H1 (cell line): Measurements from ENCODE around the gene STAU1. TPM values are rescaled to one million over a fixed set of nuclear protein-coding genes. Genes with fewer than 3 reads are reported as not detected.

Experiments
- CTCF ChIA-PET: fragments of 300-600 bp; sonication (Branson Sonifier 250); formaldehyde crosslinking; loops from one replicate; lab custom pipeline; 2021; ENCODE audit not compliant: partially characterized antibody; lab: Charles Lee
- POLR2A ChIA-PET: fragments of 300-600 bp; sonication (Branson Sonifier 250); formaldehyde crosslinking; loops from one replicate; lab custom pipeline; 2021; ENCODE audit warnings: inconsistent platforms; ENCODE audit not compliant: partially characterized antibody; lab: Charles Lee
- DNase-seq, 2 experiments: peaks; one replicate each; pipeline versions ENCODE4 v3.0.0 to v3.0.0-alpha.2; 2010 to 2022; ENCODE audit warnings: low spot score in 2 of 2, low read depth in 1 of 2, mixed read lengths in 1 of 2
- FAIRE-seq: peaks from 2 replicates; lab custom pipeline; 2011; peaks lifted over from hg19 to GRCh38; lab: Jason Lieb, UNC
- H2AFZ ChIP-seq: 2 replicates; pipeline ENCODE4 v1.8.1; 2012; ENCODE audit warnings: low read length, inconsistent platforms
- H2AK5ac ChIP-seq: 2 replicates; pipeline ENCODE4 v1.6.1; 2013; ENCODE audit warnings: low read depth, low read length
- H2BK120ac ChIP-seq: replicated peaks from 2 replicates; pipeline ENCODE3; 2013; ENCODE audit warnings: low read depth, low read length, inconsistent platforms
- H2BK12ac ChIP-seq: 2 replicates; pipeline ENCODE4 v1.6.1; 2013; ENCODE audit warnings: low read depth, low read length
- H2BK15ac ChIP-seq: 2 replicates; pipeline ENCODE4 v1.6.1; 2013; ENCODE audit warnings: low read length
- H2BK20ac ChIP-seq: 2 replicates; pipeline ENCODE4 v1.6.1; 2013; ENCODE audit warnings: low read length
- H2BK5ac ChIP-seq: 2 replicates; pipeline ENCODE4 v1.6.1; 2013; ENCODE audit warnings: low read depth, low read length
- H3K14ac ChIP-seq: 2 replicates; pipeline ENCODE4 v1.6.1; 2013; ENCODE audit warnings: inconsistent platforms; ENCODE audit not compliant: insufficient read length
- H3K18ac ChIP-seq: 2 replicates; pipeline ENCODE4 v1.6.1; 2013; ENCODE audit warnings: low read length; ENCODE audit errors: extremely low read depth
- H3K23ac ChIP-seq: 2 replicates; pipeline ENCODE4 v1.6.1; 2013; ENCODE audit warnings: inconsistent platforms; ENCODE audit not compliant: insufficient read length
- H3K23me2 ChIP-seq: 2 replicates; pipeline ENCODE4 v1.6.1; 2013; ENCODE audit warnings: low read depth, low read length
- H3K27ac ChIP-seq: 2 replicates; pipeline ENCODE4 v1.6.1; 2011; ENCODE audit warnings: low read depth, low read length, inconsistent platforms
- H3K27me3 ChIP-seq, 4 experiments: replicated peaks in 1 of 4; 1 replicate in 1 of 4; 2 replicates in 3 of 4; pipeline versions ENCODE4 v1.6.1 to v1.8.1; 2011 to 2013; ENCODE audit warnings: low read length in 3 of 4, mild to moderate bottlenecking in 3 of 4, inconsistent platforms in 2 of 4, mixed read lengths in 2 of 4, moderate library complexity in 1 of 4; ENCODE audit not compliant: control insufficient read depth in 3 of 4, insufficient read depth in 3 of 4; ENCODE audit errors: extremely low read depth in 1 of 4
- H3K36me3 ChIP-seq, 4 experiments: 2 replicates each; pipeline versions ENCODE4 v1.6.1 to v1.8.1; 2011 to 2013; ENCODE audit warnings: mild to moderate bottlenecking in 4 of 4, low read length in 3 of 4, moderate library complexity in 2 of 4, control low read depth in 1 of 4, inconsistent platforms in 1 of 4; ENCODE audit not compliant: insufficient read depth in 4 of 4, control insufficient read depth in 2 of 4
- H3K4ac ChIP-seq: replicated peaks from 2 replicates; pipeline ENCODE3; 2013; ENCODE audit warnings: low read length, low read depth, mixed read lengths, inconsistent platforms; ENCODE audit not compliant: insufficient read length
- H3K4me1 ChIP-seq, 4 experiments: replicated peaks in 1 of 4; 1 replicate in 1 of 4; 2 replicates in 3 of 4; pipeline versions ENCODE4 v1.6.1 to v1.8.1; 2011 to 2013; ENCODE audit warnings: low read length in 3 of 4, inconsistent platforms in 2 of 4, mixed read lengths in 1 of 4; ENCODE audit not compliant: insufficient read depth in 4 of 4, control insufficient read depth in 3 of 4
- H3K4me2 ChIP-seq, 2 experiments: 2 replicates each; pipeline versions ENCODE4 v1.6.1 to v1.8.1; 2011 to 2013; ENCODE audit warnings: low read depth in 2 of 2, low read length in 2 of 2, control low read depth in 1 of 2, inconsistent platforms in 1 of 2, mild to moderate bottlenecking in 1 of 2; ENCODE audit not compliant: insufficient read depth in 1 of 2
- H3K4me3 ChIP-seq, 4 experiments: fragments of 200-600, 300-600 bp in 1 of 4; sonication (generic), shearing (Covaris generic), sonication (Bioruptor Twin) in 1 of 4; 2 replicates each; pipeline versions ENCODE4 v1.5.1 to v1.8.1; 2011 to 2016; ENCODE audit warnings: low read length in 4 of 4, low read depth in 3 of 4, control low read depth in 2 of 4, inconsistent platforms in 2 of 4, mild to moderate bottlenecking in 2 of 4, mixed read lengths in 1 of 4, moderate library complexity in 1 of 4; ENCODE audit not compliant: insufficient read depth in 2 of 4; ENCODE audit errors: extremely low read depth in 1 of 4
- H3K56ac ChIP-seq: replicated peaks from 2 replicates; pipeline ENCODE3; 2013; ENCODE audit warnings: low read depth, mild to moderate bottlenecking, mixed read lengths, low read length, inconsistent platforms; ENCODE audit not compliant: insufficient read length
- H3K79me1 ChIP-seq: 2 replicates; pipeline ENCODE4 v1.6.1; 2013; ENCODE audit warnings: low read depth, low read length, control low read depth
- H3K79me2 ChIP-seq, 2 experiments: 2 replicates each; pipeline versions ENCODE4 v1.6.1 to v1.8.1; 2012 to 2013; ENCODE audit warnings: low read length in 2 of 2, mild to moderate bottlenecking in 2 of 2, inconsistent platforms in 1 of 2; ENCODE audit not compliant: insufficient read depth in 2 of 2, control insufficient read depth in 1 of 2
- H3K9ac ChIP-seq, 4 experiments: replicated peaks in 1 of 4; 1 replicate in 1 of 4; 2 replicates in 3 of 4; pipeline versions ENCODE4 v1.6.1 to v1.8.1; 2011 to 2013; ENCODE audit warnings: low read depth in 3 of 4, low read length in 3 of 4, control low read depth in 2 of 4, mild to moderate bottlenecking in 2 of 4, moderate library complexity in 2 of 4, inconsistent platforms in 1 of 4; ENCODE audit errors: extremely low read depth in 1 of 4
- H3K9me3 ChIP-seq, 2 experiments: 2 replicates each; pipeline versions ENCODE4 v1.6.1 to v1.8.1; 2012 to 2013; ENCODE audit warnings: mild to moderate bottlenecking in 2 of 2, moderate library complexity in 2 of 2, control low read depth in 1 of 2, inconsistent platforms in 1 of 2, low read depth in 1 of 2, low read length in 1 of 2, mixed read lengths in 1 of 2; ENCODE audit not compliant: insufficient read depth in 2 of 2
- H4K20me1 ChIP-seq, 2 experiments: replicated peaks in 1 of 2; 2 replicates each; pipeline versions ENCODE3 to v1.8.1; 2011 to 2013; ENCODE audit warnings: inconsistent platforms in 2 of 2, low read length in 2 of 2, mild to moderate bottlenecking in 1 of 2; ENCODE audit not compliant: insufficient read depth in 2 of 2, control insufficient read depth in 1 of 2
- H4K5ac ChIP-seq: 2 replicates; pipeline ENCODE4 v1.6.1; 2013; ENCODE audit warnings: low read length, low read depth, mixed read lengths, inconsistent platforms; ENCODE audit not compliant: insufficient read length
- H4K8ac ChIP-seq: 2 replicates; pipeline ENCODE4 v1.8.0; 2013; ENCODE audit warnings: mild to moderate bottlenecking, moderate library complexity, low read length, inconsistent platforms; ENCODE audit not compliant: insufficient read depth; ENCODE audit errors: extremely low read depth
- H4K91ac ChIP-seq: replicated peaks from 2 replicates; pipeline ENCODE3; 2013; ENCODE audit warnings: low read length, mixed read lengths, inconsistent platforms; ENCODE audit not compliant: insufficient read length
- USF2 ChIP-seq: IDR thresholded peaks from 2 replicates; pipeline ENCODE4 v1.6.1; 2011; ENCODE audit warnings: low read length, improper control_type of control experiment
- WGBS, 2 experiments: shearing (Covaris generic) in 1 of 2; methylation state at CpG; one replicate each; pipeline versions ENCODE4 v1.1.6 to v1.1.7; 2013 to 2015; ENCODE audit warnings: low lambda C conversion rate in 2 of 2, mixed read lengths in 2 of 2, inconsistent platforms in 1 of 2, low coverage in 1 of 2, missing lambda C conversion rate in 1 of 2; ENCODE audit not compliant: insufficient replicate concordance in 2 of 2, insufficient coverage in 1 of 2, insufficient read length in 1 of 2; ENCODE audit errors: extremely low coverage in 1 of 2, missing lambda C conversion rate in 1 of 2; 5-methylcytosine and 5-hydroxymethylcytosine counted together
- polyA plus RNA-seq, 7 experiments: library from polyadenylated mRNA; depleted of rRNA in 3 of 7; stranded (reverse) in 5 of 7; unstranded in 2 of 7; fragments of >200 nt in 5 of 7; fragments of 200-250 nt in 2 of 7; gene quantifications; 1 replicate in 5 of 7; 2 replicates in 1 of 7; 4 replicates in 1 of 7; pipeline versions ENCODE4 v1.2.1 to v1.2.3, GENCODE V29; 2011 to 2013; ENCODE audit warnings: missing spikeins in 2 of 7, mixed read lengths in 2 of 7
- total RNA-seq: library from RNA; stranded (reverse); fragmentation: NEBNext Ultra II Directional; extraction: Animal tissue kit (Norgen Biotek cat#: 25700); gene quantifications from 2 replicates; pipeline ENCODE4 v1.2.1, GENCODE V29; 2021

Gene STAU1
- total and polyA plus RNA-seq, 2 of the 8 experiments (the other 6 are each of a cell fraction or from before 2014, with no cell fraction given), result 41.4 to 107 TPM

GRCh38 chr20:49078310-49078709, 109.8 kb downstream of the STAU1 start:
- no peak overlapping the region for H3K4me2 ChIP-seq
- DNase-seq, result no peak
- H2BK20ac ChIP-seq, result no peak overlapping the region
- no peak overlapping the region for H3K56ac ChIP-seq
- no peaks in the 10 kb centered on the region for H3K4me1 ChIP-seq
- H3K18ac ChIP-seq, result no peak overlapping the region
- H2BK120ac ChIP-seq, result no peak overlapping the region
- POLR2A ChIA-PET, result interaction anchor here (0.7 to 2.0 kb wide), 7 partner anchors 8 to 42 kb away, joined by 3 to 5 read pairs (median 3); no protein-coding TSS in a partner anchor
- no peak overlapping the region for H2AK5ac ChIP-seq
- H3K14ac ChIP-seq, result no peak overlapping the region
- 91% methylated on average over 3 of the region's 3 CpGs; no CpG with 5 or more reads in 1 of the 2 experiments for WGBS, 2 experiments
- no peak overlapping the region for H4K91ac ChIP-seq
- H2BK12ac ChIP-seq, result no peak overlapping the region
- no peaks in the 10 kb centered on the region for H3K27me3 ChIP-seq
- H3K4ac ChIP-seq, result no peak overlapping the region
- H2AFZ ChIP-seq, result no peak overlapping the region
- H3K79me1 ChIP-seq, result no peaks in the 10 kb centered on the region
- H2BK5ac ChIP-seq, result no peak overlapping the region
- no peak overlapping the region for H3K27ac ChIP-seq
- no peak overlapping the region for H4K8ac ChIP-seq
- H2BK15ac ChIP-seq, result no peak overlapping the region
- H3K9ac ChIP-seq, result no peak overlapping the region
- CTCF ChIA-PET, result interaction anchor here (1.3 kb wide), 1 partner anchor 18 kb away, joined by 3 read pairs; no protein-coding TSS in a partner anchor
- H4K20me1 ChIP-seq, result peaks cover 0 to 2% of the 10 kb centered on the region in 2 experiments
- no peak overlapping the region for H3K23ac ChIP-seq
- no peak overlapping the region for H3K4me3 ChIP-seq
- FAIRE-seq, result no peak
- H3K9me3 ChIP-seq, result no peaks in the 10 kb centered on the region
- H3K79me2 ChIP-seq, result no peaks in the 10 kb centered on the region; a peak in 1 of 4 replicates
- H3K36me3 ChIP-seq, result peaks cover 31 to 98% (median 77%) of the 10 kb centered on the region in 4 experiments
- TF ChIP-seq USF2, result no peak
- no peaks in the 10 kb centered on the region for H3K23me2 ChIP-seq
- H4K5ac ChIP-seq, result no peak overlapping the region
